Brain pericyte (primary cell): ENCODE data around the gene ZSWIM4.
A peak's percentile ranks its signal among the peaks of the same experiment; 100 is the strongest.

ENCODE experiments used
- DNase-seq: peaks from one replicate; pipeline ENCODE4 v3.0.0-alpha.2; 2012; ENCODE audit warnings: low read depth, low spot score

Gene ZSWIM4

DNA sequence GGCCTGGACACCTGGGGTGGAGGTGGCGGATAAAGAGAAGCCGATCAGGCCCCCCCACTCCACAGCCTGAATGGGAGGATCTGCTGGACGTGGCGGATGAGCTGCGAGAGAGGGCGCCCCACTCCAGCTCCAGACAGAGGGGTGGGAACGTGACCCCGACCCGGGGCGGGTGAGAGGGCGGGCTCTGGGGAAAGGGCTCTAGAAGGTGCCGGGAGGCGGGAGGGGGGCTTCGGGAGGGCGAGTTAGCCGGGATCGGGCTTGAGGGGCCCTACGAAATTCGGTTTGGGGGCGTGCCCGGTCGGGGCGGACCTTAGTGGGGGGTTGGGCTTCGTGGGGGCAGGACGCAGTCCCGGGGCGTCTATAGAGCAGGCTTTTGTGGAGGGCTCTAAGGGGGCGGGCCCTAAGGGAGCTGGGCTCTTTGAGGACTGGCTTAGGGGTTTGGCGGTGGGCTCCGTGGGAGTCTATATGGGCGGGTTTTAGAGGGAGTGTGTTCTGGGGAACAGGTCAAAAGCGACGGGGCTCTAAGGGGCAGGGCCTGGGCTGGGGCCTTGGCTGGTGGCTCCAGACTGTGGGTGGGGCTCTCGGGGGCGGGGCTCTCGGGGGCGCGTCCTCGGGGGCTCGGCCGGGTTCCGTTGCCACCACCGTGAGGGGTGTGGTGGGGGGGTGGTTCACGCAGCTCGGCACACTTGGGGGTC lies 77.6 kb downstream of the ZSWIM4 start:
- no peak for DNase-seq

DNA sequence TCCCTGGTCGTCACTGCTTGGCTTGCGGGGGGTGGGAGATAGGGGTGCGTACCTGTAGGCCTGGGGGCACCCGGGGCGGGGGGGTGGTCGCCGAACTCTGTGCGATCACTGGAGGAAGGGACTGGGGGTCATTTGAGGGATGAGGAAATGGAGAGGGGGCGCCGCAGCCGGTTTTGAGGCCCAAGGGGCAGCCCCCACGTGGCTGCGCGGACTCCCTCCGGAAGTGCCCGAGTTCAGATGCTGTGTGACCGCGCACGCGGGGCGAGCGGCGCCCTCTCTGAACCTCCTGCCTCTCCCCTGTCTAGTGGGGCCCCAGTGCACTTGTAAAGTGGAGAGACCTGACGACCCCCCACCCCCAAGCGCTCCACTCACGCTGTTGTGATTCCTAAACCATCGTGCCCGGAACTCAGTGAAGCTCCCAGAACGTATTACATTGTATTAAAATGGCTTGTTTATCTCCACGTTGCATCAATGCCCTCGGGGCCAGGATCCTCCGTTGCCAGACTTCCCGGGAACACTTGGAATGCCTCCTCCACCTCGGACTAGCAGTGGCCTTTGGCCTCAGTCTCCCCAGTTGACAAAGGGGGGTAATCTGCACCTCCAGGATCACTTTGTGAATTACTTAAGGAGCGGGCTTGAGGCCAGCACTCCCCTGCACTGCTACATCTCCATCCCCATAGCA lies 78.7 kb downstream of the ZSWIM4 start:
- DNase-seq = no peak

DNA sequence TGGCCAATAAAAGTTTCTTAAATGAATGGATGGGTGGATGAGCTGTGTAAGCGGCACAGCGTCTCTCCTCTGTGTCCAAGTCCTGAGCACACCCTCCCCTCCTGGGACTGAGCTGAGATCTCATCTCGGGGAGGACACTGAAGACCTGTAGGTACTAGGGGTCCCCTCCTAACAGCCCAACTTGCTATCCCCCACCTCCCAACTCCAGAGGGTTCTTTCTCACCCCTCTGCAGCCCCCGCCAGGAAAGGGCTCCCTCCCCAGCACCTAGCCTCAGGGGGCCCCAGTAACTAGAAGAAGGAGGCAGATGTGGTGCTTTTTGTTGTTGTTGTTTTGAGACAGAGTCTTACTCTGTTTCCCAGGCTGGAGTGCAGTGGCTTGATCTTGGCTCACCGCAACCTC lies 80.6 kb downstream of the ZSWIM4 start:
- no peak for DNase-seq

DNA sequence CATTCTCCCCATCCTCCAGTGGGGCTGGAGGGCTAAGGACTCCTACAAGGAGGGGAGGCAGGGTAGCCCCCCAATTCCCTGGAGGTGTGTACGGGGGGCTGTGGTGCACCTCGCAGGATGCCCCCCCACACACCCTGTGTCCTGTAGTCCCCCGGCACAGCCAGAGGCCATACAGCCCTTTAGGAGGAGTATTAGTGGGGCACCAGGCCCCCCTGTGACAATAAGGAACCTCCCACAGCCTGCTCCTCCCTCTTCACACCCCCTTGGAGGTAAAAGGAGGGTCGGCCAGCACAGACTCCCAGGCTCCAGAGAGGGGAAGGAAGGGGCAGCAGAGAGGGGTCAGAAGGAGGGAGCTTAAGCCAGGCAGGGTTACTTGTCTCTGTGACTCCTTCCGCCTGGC lies 81.6 kb downstream of the ZSWIM4 start, which contains the start of gene NANOS3:
Gene NANOS3, plus strand, starts transcription at position 301 of the 400 bp plus-strand sequence. CDS start 115 bp downstream, outside the sequence.
- no peak for DNase-seq

DNA sequence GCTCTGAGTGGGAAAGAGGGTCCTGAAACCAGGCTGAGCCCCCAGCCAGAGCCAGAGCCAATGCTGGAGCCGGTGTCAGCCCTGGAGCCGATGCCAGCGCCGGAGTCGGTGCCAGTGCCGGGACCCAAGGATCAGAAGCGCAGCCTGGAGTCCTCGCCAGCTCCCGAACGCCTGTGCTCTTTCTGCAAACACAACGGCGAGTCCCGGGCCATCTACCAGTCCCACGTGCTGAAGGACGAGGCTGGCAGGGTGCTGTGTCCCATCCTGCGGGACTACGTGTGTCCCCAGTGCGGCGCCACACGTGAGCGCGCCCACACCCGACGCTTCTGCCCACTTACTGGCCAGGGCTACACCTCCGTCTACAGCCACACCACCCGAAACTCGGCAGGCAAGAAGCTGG lies 82.1 kb downstream of the ZSWIM4 start:
- DNase-seq = no peak

DNA sequence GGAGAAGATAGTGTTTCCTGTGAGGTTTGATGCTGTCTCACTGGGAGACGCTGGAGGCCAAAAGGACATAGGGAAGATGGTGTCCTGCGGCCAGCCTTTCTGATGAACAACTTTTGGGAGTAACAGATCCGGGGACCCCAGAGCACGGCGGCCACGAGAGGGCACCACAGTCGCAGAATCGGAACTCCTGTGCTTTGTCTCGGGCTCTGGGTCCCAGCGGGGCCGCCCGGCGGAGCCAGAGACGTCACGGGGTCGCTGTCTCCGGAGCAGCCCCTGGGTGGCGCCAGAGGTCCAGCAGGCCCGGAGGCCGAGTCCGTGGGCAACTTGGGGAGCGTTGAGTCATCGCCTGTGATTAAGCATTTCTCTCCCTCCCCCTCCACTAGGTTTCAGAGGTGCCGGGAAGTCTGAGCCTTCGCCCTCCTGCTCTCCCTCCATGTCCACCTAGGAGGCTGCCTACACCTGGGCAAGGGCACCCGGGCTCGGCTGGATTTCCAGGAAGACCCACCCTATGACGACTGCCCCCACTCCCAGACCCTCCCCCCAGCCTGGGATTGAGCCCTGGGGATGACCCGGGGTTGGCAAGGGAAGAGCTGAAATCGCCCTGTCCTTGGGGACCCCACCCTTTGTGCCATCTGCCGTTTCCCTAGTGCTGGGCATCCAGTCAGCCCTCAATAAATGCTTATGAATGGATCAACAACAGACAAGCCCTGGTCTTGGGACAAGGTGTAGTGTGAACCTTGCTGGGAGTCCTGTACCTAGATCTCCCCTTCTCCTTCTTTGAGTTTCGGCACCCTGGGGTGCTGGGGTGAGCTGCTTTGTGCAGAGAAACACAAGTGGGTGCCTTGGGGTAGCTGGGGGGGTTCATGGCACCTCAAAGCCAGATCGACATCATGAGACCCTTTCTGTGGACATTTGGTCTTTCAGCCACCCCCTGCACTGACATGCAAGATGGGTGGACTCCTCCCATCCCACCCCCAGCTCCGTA lies 85.1 kb downstream of the ZSWIM4 start:
- DNase-seq = peak; percentile 84

DNA sequence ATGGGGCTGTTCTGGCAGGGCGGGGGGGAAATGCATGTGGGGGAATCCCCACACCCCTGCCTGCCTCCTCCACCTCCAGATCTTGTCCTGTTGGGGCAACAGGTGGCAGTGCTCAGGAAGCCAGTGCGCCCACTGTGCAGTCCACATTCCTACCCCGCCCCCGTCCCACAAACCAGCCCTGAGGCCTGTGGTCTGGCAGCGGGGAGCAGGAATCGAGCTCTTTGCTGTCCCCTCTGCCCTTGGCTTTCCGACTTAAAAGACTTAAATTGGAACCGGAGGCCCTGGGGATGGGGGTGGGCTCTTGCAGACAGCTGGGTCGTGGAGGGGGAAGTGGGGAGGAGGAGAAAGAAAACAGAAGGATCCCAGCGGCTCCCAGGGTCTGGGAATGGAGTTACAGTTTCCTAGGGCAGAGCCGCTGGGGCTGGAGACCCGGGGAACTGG lies 86.0 kb downstream of the ZSWIM4 start:
- DNase-seq = no peak
